HG03442 (cell line): ENCODE measurements around the gene TTLL7.

Experiments
- ATAC-seq: cut with Tn5 transposase; IDR thresholded peaks from one replicate; pipeline ENCODE4 v1.9.1; 2021; ENCODE audit warnings: mild to moderate bottlenecking, moderate library complexity; ENCODE audit not compliant: unreplicated experiment

TTLL7 gene

GRCh38 chr1:83828456-83828855, 170.5 kb downstream of the TTLL7 start:
- no peak for ATAC-seq

- no peak for ATAC-seq
These were observed 171.2 kb downstream of the TTLL7 start for GRCh38 chr1:83827741-83828140.

- no peak for ATAC-seq
These were observed 176.7 kb downstream of the TTLL7 start for GRCh38 chr1:83822208-83822607.

GRCh38 chr1:83819436-83819835, 179.5 kb downstream of the TTLL7 start:
- no peak for ATAC-seq

- ATAC-seq = no peak
These were observed 180.0 kb downstream of the TTLL7 start for GRCh38 chr1:83818916-83819315.

GRCh38 chr1:83816836-83817235, 182.1 kb downstream of the TTLL7 start:
- no peak for ATAC-seq

GRCh38 chr1:83815330-83815729, 183.6 kb downstream of the TTLL7 start:
- ATAC-seq = no peak
